ENCODE data around the gene ARHGAP26. TPM values are rescaled to one million over a fixed set of nuclear protein-coding genes. Genes with fewer than 3 reads are reported as not detected.
A peak's percentile ranks its signal among the peaks of the same experiment; 100 is the strongest.

The ARHGAP26 gene
- total RNA-seq, 4 donors from 2014 or later: 22.3 to 40.7 (median 28.2) TPM

DNA sequence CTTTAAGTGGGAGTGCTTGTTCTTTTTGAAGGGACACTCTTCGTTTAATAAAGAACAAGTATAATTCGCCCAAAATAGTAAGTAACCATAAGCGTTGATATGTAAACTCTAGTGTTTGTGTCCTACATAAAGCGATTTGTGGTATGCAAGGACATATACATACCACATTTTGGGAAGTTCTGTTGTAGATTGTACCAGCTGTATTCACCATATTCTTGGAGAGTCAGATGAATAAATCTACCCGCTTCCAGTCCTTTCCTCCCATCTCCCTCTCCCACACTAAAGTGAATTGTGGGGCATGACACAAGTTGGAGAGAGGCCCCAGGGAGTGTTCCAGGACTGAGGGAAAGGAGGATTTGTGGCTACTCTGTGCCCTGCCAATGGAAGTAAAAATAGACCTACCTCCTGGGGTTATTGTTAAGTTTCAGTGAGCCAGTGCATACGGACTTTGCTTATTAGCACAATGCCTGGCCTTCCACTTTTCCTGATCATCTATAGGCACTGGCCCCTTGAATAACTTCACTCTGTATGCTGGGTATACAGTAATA lies 40.6 kb downstream of the ARHGAP26 start:
- H3K4me3 ChIP-seq: no peak overlapping the region
- no peak for DNase-seq (ENCODE audit: extremely low spot score)
- no peaks in the 10 kb centered on the region for H3K27me3 ChIP-seq
- H3K4me1 ChIP-seq: peaks cover 66 to 89% (median 74%) of the 10 kb centered on the region in 4 donors
- 75% methylated on average over 6 of the region's 6 CpGs for WGBS
- no peaks in the 10 kb centered on the region for H3K36me3 ChIP-seq
- H3K27ac ChIP-seq (replicated peaks in 1 of 4): no peak overlapping the region
- intact Hi-C loops (cut with DNase I): no loop called here
- TF ChIP-seq EP300 (IDR thresholded peaks at IDR 0.05): no peak
- no peaks in the 10 kb centered on the region for H3K9me3 ChIP-seq

- intact Hi-C loops (cut with DNase I): no loop called here
- no peaks in the 10 kb centered on the region for H3K9me3 ChIP-seq
- peaks cover 72 to 94% (median 78%) of the 10 kb centered on the region in 4 donors for H3K4me1 ChIP-seq
- no peak for DNase-seq (ENCODE audit: extremely low spot score)
- 80% methylated on average over 10 of the region's 10 CpGs for WGBS
- no peaks in the 10 kb centered on the region for H3K36me3 ChIP-seq
- H3K27ac ChIP-seq (replicated peaks in 1 of 4): no peak overlapping the region
- no peak overlapping the region for H3K4me3 ChIP-seq
- TF ChIP-seq EP300 (IDR thresholded peaks at IDR 0.05) (no peak), POLR2A (IDR thresholded peaks at IDR 0.05; ENCODE audit: low read depth) (no peak), POLR2AphosphoS5 (IDR thresholded peaks at IDR 0.05) (no peak)
- TF ChIP-seq, protein P1, sequence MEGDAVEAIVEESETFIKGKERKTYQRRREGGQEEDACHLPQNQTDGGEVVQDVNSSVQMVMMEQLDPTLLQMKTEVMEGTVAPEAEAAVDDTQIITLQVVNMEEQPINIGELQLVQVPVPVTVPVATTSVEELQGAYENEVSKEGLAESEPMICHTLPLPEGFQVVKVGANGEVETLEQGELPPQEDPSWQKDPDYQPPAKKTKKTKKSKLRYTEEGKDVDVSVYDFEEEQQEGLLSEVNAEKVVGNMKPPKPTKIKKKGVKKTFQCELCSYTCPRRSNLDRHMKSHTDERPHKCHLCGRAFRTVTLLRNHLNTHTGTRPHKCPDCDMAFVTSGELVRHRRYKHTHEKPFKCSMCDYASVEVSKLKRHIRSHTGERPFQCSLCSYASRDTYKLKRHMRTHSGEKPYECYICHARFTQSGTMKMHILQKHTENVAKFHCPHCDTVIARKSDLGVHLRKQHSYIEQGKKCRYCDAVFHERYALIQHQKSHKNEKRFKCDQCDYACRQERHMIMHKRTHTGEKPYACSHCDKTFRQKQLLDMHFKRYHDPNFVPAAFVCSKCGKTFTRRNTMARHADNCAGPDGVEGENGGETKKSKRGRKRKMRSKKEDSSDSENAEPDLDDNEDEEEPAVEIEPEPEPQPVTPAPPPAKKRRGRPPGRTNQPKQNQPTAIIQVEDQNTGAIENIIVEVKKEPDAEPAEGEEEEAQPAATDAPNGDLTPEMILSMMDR (IDR thresholded peaks at IDR 0.05): no peak
- H3K27me3 ChIP-seq: no peaks in the 10 kb centered on the region
These were observed 41.8 kb downstream of the ARHGAP26 start for GRCh38 chr5:142811866-142812557.

GRCh38 chr5:142813220-142813619 lies 43.0 kb downstream of the ARHGAP26 start:
- H3K27ac ChIP-seq (replicated peaks in 1 of 4): peak overlapping the region; percentile 46 to 73 (median 68)
- H3K4me1 ChIP-seq: peaks cover 75 to 96% (median 80%) of the 10 kb centered on the region in 4 donors
- no peak for TF ChIP-seq EP300 (IDR thresholded peaks at IDR 0.05)
- TF ChIP-seq, protein P1 (IDR thresholded peaks at IDR 0.05): no peak
- no peak for TF ChIP-seq POLR2AphosphoS5 (IDR thresholded peaks at IDR 0.05)
- H3K9me3 ChIP-seq: no peaks in the 10 kb centered on the region
- WGBS: 100% methylated on average over 3 of the region's 3 CpGs
- intact Hi-C loops (cut with DNase I): no loop called here
- no peaks in the 10 kb centered on the region for H3K27me3 ChIP-seq
- H3K4me3 ChIP-seq: no peak overlapping the region
- no peaks in the 10 kb centered on the region for H3K36me3 ChIP-seq
- DNase-seq (ENCODE audit: extremely low spot score): no peak

- intact Hi-C loops (cut with DNase I): no loop called here
These were observed 43.9 kb downstream of the ARHGAP26 start for GRCh38 chr5:142814122-142814521.

GRCh38 chr5:142815469-142815868 lies 45.3 kb downstream of the ARHGAP26 start:
- H3K27ac ChIP-seq (replicated peaks in 1 of 4): no peak overlapping the region
- no peaks in the 10 kb centered on the region for H3K9me3 ChIP-seq
- H3K4me1 ChIP-seq: peaks cover 75 to 87% (median 77%) of the 10 kb centered on the region in 4 donors
- 90% methylated on average over 2 of the region's 2 CpGs for WGBS
- TF ChIP-seq, protein P1 (IDR thresholded peaks at IDR 0.05): no peak
- TF ChIP-seq POLR2AphosphoS5 (IDR thresholded peaks at IDR 0.05) (no peak), EP300 (IDR thresholded peaks at IDR 0.05) (no peak), POLR2A (IDR thresholded peaks at IDR 0.05; ENCODE audit: low read depth) (no peak)
- H3K36me3 ChIP-seq: no peaks in the 10 kb centered on the region
- no peak overlapping the region for H3K4me3 ChIP-seq
- intact Hi-C loops (cut with DNase I): no loop called here
- DNase-seq (ENCODE audit: extremely low spot score): no peak
- no peaks in the 10 kb centered on the region for H3K27me3 ChIP-seq

More at GRCh38 chr5:142814122-142814521, 43.9 kb downstream of the ARHGAP26 start:
- Histone ChIP-seq H3K27ac (replicated peaks in 1 of 4) (peak overlapping the region; percentile 46 to 73 (median 68)), H3K4me1 (peaks cover 78 to 96% (median 84%) of the 10 kb centered on the region in 4 donors), H3K27me3 (no peaks in the 10 kb centered on the region), H3K36me3 (no peaks in the 10 kb centered on the region), H3K9me3 (no peaks in the 10 kb centered on the region), H3K4me3 (no peak overlapping the region)
- 55% methylated on average over 3 of the region's 3 CpGs for WGBS
- TF ChIP-seq POLR2AphosphoS5 (IDR thresholded peaks at IDR 0.05) (peak; percentile 21 to 28), EP300 (IDR thresholded peaks at IDR 0.05) (no peak), POLR2A (IDR thresholded peaks at IDR 0.05; ENCODE audit: low read depth) (no peak)
- TF ChIP-seq, protein P1 (IDR thresholded peaks at IDR 0.05): no peak
- no peak for DNase-seq (ENCODE audit: extremely low spot score)
